WTC11 (cell line): Measurements from ENCODE around the gene IFITM5. TPM values are rescaled to one million over a fixed set of nuclear protein-coding genes. Genes with fewer than 3 reads are reported as not detected.
A peak's percentile ranks its signal among the peaks of the same experiment; 100 is the strongest.

ENCODE experiments used
- ATAC-seq: fragments of 200-7000 bp; cut with Tn5 transposase; 2 replicates; pipeline ENCODE4 v1.10.0; 2021; ENCODE audit warnings: mild to moderate bottlenecking, moderate library complexity
- Bru-seq: library from RNA; stranded (reverse); fragments of 400-500 nt; gene quantifications from one replicate; lab custom pipeline; 2021; lab: Mats Ljungman, UMichigan
- CTCF ChIA-PET: fragments of 300-600 bp; sonication (Branson Sonifier 250); formaldehyde crosslinking; loops from one replicate; lab custom pipeline; 2021; ENCODE audit warnings: antibody characterized with exemption; lab: Charles Lee
- POLR2A ChIA-PET: fragments of 350-600 bp; sonication (Branson Sonifier 250); formaldehyde crosslinking; loops from one replicate; lab custom pipeline; 2021; ENCODE audit warnings: antibody characterized with exemption; lab: Charles Lee
- DNase-seq: peaks from one replicate; pipeline ENCODE4 v3.0.0; 2021; ENCODE audit warnings: low spot score
- H3K27ac Mint-ChIP-seq: 2 replicates; pipeline ENCODE4 v1.8.0; 2021; ENCODE audit warnings: mixed read lengths
- H3K27me3 Mint-ChIP-seq: 2 replicates; pipeline ENCODE4 v1.8.0; 2021; ENCODE audit warnings: low read depth, mild to moderate bottlenecking, moderate library complexity, mixed read lengths
- H3K36me3 Mint-ChIP-seq: 2 replicates; pipeline ENCODE4 v1.8.0; 2021; ENCODE audit warnings: mixed read lengths
- H3K4me1 Mint-ChIP-seq: 2 replicates; pipeline ENCODE4 v1.8.0; 2022; ENCODE audit warnings: mixed read lengths
- H3K4me3 Mint-ChIP-seq: 2 replicates; pipeline ENCODE4 v1.8.0; 2021; ENCODE audit warnings: mild to moderate bottlenecking, moderate library complexity, mixed read lengths
- H3K9me3 Mint-ChIP-seq: 2 replicates; pipeline ENCODE4 v1.8.0; 2021; ENCODE audit warnings: mixed read lengths
- CREB1 ChIP-seq: sonication (generic); formaldehyde crosslinking; IDR thresholded peaks from 2 replicates; pipeline ENCODE4 v1.8.0; 2023; ENCODE audit warnings: mild to moderate bottlenecking, missing genetic modification reagents
- CTCF ChIP-seq: fragments of 200-600 bp; IDR thresholded peaks from 2 replicates; pipeline ENCODE4 v1.8.0; 2022; ENCODE audit warnings: antibody characterized with exemption
- FOXP4 ChIP-seq: sonication (generic); formaldehyde crosslinking; IDR thresholded peaks from 2 replicates; pipeline ENCODE4 v1.8.0; 2022; ENCODE audit warnings: mild to moderate bottlenecking, missing genetic modification reagents
- MAX ChIP-seq: sonication (generic); formaldehyde crosslinking; IDR thresholded peaks from 2 replicates; pipeline ENCODE4 v1.8.0; 2022; ENCODE audit warnings: mild to moderate bottlenecking, missing genetic modification reagents
- SMAD3 ChIP-seq: sonication (generic); formaldehyde crosslinking; IDR thresholded peaks from 2 replicates; pipeline ENCODE4 v1.8.0; 2022; ENCODE audit warnings: missing genetic modification reagents, mild to moderate bottlenecking, borderline replicate concordance
- TEAD1 ChIP-seq: sonication (generic); formaldehyde crosslinking; IDR thresholded peaks from 2 replicates; pipeline ENCODE4 v1.8.0; 2022; ENCODE audit warnings: mild to moderate bottlenecking, missing genetic modification reagents
- ZNF121 ChIP-seq: sonication (generic); formaldehyde crosslinking; IDR thresholded peaks from 2 replicates; pipeline ENCODE4 v1.8.0; 2023; ENCODE audit warnings: missing genetic modification reagents
- ZNF232 ChIP-seq: sonication (generic); formaldehyde crosslinking; IDR thresholded peaks from 2 replicates; pipeline ENCODE4 v1.8.0; 2022; ENCODE audit warnings: mild to moderate bottlenecking, missing genetic modification reagents
- ZNF281 ChIP-seq: sonication (generic); formaldehyde crosslinking; IDR thresholded peaks from 2 replicates; pipeline ENCODE4 v1.8.0; 2023; ENCODE audit warnings: mild to moderate bottlenecking, missing genetic modification reagents
- ZNF416 ChIP-seq: fragments of 250-450 bp; sonication (Bioruptor Pico); IDR thresholded peaks from 2 replicates; pipeline ENCODE4 v1.9.0; 2021; ENCODE audit warnings: mild to moderate bottlenecking, inconsistent platforms
- long read RNA-seq, 3 experiments: library from RNA in 1 of 3; library from capped mRNA in 1 of 3; library from polyadenylated mRNA in 1 of 3; unstranded in 2 of 3; stranded (forward) in 1 of 3; transcript quantifications; one replicate each; pipeline ENCODE4 v2.0.0, GENCODE V29; 2021
- total RNA-seq: library from RNA; stranded (reverse); gene quantifications from 3 replicates; pipeline ENCODE4 v1.2.3, GENCODE V29; 2021

The IFITM5 gene
- total RNA-seq = not detected in 3 replicates
- not detected for Bru-seq, nascent RNA
- long read RNA-seq, experiment 1 = 0 reads
- long read RNA-seq, experiment 2, partial matches to known transcripts = 0 of 1 reads
- long read RNA-seq, experiment 2, other reads (novel, unspliced or antisense) = 0 of 1 reads
- long read RNA-seq, experiment 3 = 0 reads

- peak; percentile 10 for DNase-seq
- peaks cover 46% of the 10 kb centered on the region for H3K4me1 Mint-ChIP-seq
- TF ChIP-seq ZNF416 (CRISPR knock-in tag) (peak; percentile 13; the same call in 1 of the 2 replicates), CTCF (no peak)
- TF ChIP-seq, all 79 proteins: peak for 1
- Mint-ChIP-seq H3K27me3 (no peaks in the 10 kb centered on the region), H3K9me3 (no peaks in the 10 kb centered on the region), H3K4me3 (no peak within 1 kb of the TSS), H3K27ac (peak within 1 kb of the TSS; percentile 57; the same call in 1 of the 2 replicates), H3K36me3 (no peaks in the 10 kb centered on the region)
- ChIA-PET POLR2A (interaction anchor here (0.7 to 1.4 kb wide), 5 partner anchors 17 to 117 kb away, joined by 3 to 4 read pairs (median 4); partner anchors contain the start of gene NLRP6), CTCF (interaction anchor here (1.0 to 2.6 kb wide), 5 partner anchors 10 to 65 kb away, joined by 3 to 23 read pairs (median 5); no protein-coding TSS in a partner anchor)
- no peak for ATAC-seq
Measured at GRCh38 chr11:299081-299891, at the start of gene IFITM5. IFITM5 (minus strand) TSS chr11:299526; CDS start chr11:299490, 36 bp downstream.

GRCh38 chr11:346529-346928, 47.2 kb upstream of the IFITM5 start:
- ChIA-PET CTCF (interaction anchor here (1.7 to 1.9 kb wide), 2 partner anchors 96 kb away, joined by 4 to 5 read pairs; no protein-coding TSS in a partner anchor), POLR2A (no interaction called here)
- Mint-ChIP-seq H3K4me3 (no peak overlapping the region), H3K27me3 (peaks cover 3% of the 10 kb centered on the region), H3K27ac (no peak overlapping the region), H3K36me3 (peaks cover 7% of the 10 kb centered on the region; the same call in 1 of the 2 replicates), H3K9me3 (no peaks in the 10 kb centered on the region), H3K4me1 (peaks cover 24% of the 10 kb centered on the region)
- TF ChIP-seq ZNF232 (CRISPR knock-in tag) (no peak), ZNF121 (CRISPR knock-in tag) (peak; percentile 56; the same call in 1 of the 2 replicates)
- ATAC-seq (no peak), DNase-seq (no peak)

- Mint-ChIP-seq H3K4me3 (no peak overlapping the region), H3K4me1 (peaks cover 29% of the 10 kb centered on the region), H3K27me3 (no peaks in the 10 kb centered on the region), H3K9me3 (no peaks in the 10 kb centered on the region), H3K27ac (no peak overlapping the region), H3K36me3 (peaks cover 7% of the 10 kb centered on the region; the same call in 1 of the 2 replicates)
- ChIA-PET CTCF (interaction anchor here (0.7 to 1.9 kb wide), 3 partner anchors 39 to 94 kb away, joined by 3 to 5 read pairs (median 4); no protein-coding TSS in a partner anchor), POLR2A (interaction anchor here (1.5 kb wide), 1 partner anchor 10 kb away, joined by 4 read pairs; no protein-coding TSS in a partner anchor)
- no peak for DNase-seq
- no peak for ATAC-seq
- TF ChIP-seq TEAD1 (no peak), FOXP4 (CRISPR knock-in tag) (no peak), MAX (no peak), ZNF281 (CRISPR knock-in tag) (no peak), SMAD3 (no peak), CREB1 (CRISPR knock-in tag) (no peak), ZNF232 (CRISPR knock-in tag) (no peak)
Measured at GRCh38 chr11:344836-345578, 45.7 kb upstream of the IFITM5 start.
